CD1c-positive myeloid dendritic cell (primary cell): ENCODE results near the gene NDEL1.

Source experiments
- DNase-seq: peaks from one replicate; pipeline ENCODE4 v3.0.0-alpha.2; 2016; ENCODE audit errors: extremely low spot score

NDEL1 gene

GRCh38 chr17:8413938-8414337 lies 21.7 kb upstream of the NDEL1 start:
- DNase-seq, result no peak

DNA sequence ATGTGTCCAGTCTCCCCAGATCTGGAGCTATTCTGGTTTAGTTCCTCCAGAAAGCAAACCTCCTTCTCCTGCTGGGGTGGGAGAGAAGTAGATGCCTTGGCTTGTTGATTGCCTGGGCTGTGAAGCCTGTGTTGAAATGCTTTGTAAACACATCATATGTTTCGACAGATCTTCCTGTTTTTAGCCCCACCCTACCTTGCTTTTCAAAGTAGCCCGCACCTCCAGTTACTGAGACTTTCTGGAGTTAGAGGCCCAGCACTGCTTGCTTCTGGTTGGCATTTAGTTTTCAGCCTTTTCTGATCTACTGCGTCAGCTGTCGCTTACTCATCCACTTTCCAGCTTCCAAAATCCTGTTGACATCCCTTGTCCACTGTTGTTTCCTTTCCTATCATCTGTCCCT lies 17.9 kb upstream of the NDEL1 start:
- DNase-seq, result peak; percentile 91

GRCh38 chr17:8418471-8418870 lies 17.2 kb upstream of the NDEL1 start:
- no peak for DNase-seq

DNA sequence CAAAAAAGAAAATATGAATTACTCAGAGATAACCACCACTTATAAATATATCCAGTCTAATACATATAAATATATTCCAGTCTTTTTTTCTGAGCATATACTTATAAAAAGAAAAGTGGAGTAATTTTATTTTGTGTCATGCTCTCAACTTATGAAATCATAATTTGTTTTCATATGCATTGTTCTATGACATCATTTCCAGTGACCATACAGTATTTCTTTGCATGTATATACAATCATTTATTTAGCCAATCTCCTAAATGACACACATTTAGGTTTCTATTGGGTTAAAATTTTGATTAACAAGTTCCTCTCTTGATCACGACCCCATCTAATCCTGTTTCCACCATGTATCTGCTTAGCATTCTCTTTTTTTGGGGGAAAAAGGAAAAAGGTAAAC lies 16.4 kb upstream of the NDEL1 start:
- DNase-seq, result no peak

DNA sequence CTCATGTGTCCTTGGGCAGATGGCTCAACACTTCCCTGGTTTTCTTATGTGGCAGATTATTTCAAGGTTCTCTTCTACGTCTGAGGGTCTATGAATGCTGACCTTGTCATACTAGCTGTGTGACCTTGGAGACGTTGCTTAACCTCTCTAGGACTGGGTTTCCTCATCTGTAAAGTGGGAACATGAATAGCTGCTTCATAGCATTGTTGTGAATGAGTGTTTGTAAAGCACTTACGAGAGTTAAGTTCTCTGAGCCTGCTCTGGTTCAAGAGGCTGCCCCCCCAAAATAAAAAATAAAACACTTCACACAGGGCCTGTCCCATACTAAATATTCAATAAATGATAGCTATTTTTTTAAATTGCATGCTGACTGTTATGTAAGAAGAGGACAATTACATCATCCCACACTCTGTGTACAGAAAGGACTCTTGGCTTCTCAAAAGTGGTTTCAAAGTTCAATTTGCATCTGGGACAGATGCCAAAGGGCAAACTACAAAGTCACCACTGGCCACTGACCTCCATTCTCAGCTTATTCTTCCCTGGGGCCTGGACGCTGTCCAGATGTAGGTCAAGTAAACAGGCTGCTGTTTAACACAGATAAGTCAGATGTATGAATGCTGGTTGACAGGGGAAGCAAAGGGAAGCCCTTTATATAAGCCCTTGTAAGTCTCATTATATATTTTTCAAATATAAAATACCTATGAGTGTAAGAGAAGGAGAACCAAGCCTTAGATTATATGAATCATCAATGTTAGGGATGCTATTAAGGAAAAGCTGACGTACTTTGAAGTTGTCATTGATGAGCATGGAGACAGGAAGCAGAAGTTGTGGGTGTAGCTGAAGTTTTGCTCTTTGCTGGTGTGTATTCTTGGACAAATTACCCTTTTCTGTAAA lies 15.4 kb upstream of the NDEL1 start:
- DNase-seq, result peak; percentile 82

- no peak for DNase-seq
Observed at GRCh38 chr17:8421571-8421970, 14.1 kb upstream of the NDEL1 start.

DNA sequence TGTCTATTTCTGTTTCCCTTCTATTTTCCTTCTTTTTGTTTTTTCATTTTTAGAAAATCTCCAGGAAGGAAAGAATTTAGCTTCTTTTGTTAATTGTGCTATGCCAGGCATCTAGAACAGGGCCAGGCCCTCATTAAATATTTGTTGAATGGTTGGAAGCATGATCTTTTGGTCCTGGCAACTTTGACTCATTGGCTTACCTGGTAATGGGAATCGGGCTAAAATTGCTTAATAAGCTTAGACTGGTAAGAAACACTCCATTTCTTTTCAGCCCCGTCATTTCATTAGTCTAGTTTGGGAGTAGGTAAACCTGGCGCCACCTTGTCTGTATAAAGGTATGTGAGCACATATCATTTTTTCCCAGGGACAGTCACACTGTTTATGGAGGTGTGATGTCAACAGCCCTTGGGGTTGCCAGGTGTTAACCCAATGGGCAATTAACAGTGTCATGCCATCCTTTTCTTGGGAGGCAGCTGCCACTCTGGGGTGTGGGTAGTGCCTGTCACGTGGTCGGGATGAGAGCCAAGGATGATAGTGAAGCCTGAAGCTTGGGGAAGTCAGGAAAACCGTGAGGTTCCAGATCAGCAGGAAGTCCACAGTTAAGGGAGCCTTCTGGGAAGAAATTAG lies 9.5 kb upstream of the NDEL1 start:
- no peak for DNase-seq

DNA sequence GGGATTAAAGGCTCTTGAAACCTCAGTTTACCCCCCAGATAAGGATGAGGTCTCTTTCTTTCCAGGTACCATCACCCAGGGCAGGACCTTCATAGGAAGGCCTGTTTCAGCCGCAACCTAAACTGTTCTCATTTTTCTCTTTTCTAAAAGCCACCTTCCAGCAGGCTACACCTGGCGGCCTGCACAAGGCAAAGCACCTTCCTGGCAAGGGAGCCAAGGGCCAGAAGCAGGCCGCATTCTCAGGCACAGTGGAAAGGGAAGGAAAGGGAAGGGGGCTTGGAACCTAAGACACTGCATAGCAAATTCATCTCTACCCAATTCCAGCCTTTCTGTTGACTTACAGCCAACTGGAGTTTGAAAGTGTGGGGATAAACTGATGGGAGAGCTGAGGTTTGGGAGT lies 8.9 kb upstream of the NDEL1 start:
- DNase-seq, result no peak

DNA sequence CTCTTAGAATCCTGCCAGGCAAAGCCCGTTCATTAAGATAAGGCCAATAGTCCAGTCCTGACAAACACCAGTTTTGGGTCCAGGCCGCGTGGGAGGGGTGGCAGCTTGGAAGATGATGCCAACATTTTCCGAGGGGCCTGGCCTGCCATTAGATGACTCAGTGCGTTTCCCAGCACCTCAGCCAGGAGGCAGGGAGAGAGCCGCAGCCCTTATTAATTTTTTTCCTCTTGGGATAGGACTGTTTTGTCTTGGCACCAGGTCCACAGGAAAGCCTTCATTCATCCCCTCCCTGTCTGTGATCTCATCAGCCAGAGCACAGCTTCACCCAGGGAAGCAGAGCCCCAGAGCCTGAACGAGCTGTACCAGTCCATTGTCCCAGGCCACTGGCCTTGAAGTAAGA lies 4.7 kb upstream of the NDEL1 start:
- no peak for DNase-seq

DNA sequence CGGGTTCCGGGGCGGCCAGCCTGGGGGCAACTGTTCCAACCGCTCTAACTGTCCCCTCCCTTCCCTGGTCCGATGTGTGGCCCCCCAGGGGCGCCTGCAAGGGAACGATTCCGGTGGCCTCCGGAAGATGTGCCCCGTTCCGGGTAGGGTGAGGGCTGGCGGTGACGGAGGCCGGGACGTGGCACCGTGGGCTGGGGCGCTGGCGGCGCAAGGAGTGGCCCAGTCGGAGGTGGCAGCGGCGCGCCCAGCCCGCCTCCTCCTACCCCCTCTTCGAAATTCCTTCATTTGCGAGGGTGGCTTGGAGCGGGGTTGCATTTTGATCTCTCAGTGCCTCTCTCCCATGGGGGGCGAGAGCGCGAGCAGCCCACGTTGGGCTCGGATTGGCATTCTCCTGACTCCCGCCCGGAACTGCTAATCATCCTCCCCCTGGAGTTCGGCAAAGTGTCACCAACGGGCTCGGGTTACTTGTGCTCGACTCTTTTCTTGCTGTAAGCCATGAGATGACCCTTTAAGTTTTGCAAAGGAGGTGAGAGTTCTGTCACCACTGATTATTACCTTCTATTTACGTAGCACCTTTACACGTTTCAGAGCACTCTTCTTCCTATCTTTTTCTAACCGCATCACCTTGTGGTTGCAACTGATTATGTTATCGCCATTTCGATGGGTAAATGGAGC lies 622 bp downstream of the NDEL1 start:
- DNase-seq, result peak; percentile 79

- no peak for DNase-seq
Observed at GRCh38 chr17:8436844-8437171, 1.1 kb downstream of the NDEL1 start.

- no peak for DNase-seq
Observed at GRCh38 chr17:8438441-8438840, 2.8 kb downstream of the NDEL1 start.

GRCh38 chr17:8439681-8440080 lies 4.0 kb downstream of the NDEL1 start:
- DNase-seq, result no peak

- DNase-seq, result peak; percentile 55
Observed at GRCh38 chr17:8441690-8442089, 6.0 kb downstream of the NDEL1 start.

- no peak for DNase-seq
Observed at GRCh38 chr17:8442310-8442709, 6.6 kb downstream of the NDEL1 start.

DNA sequence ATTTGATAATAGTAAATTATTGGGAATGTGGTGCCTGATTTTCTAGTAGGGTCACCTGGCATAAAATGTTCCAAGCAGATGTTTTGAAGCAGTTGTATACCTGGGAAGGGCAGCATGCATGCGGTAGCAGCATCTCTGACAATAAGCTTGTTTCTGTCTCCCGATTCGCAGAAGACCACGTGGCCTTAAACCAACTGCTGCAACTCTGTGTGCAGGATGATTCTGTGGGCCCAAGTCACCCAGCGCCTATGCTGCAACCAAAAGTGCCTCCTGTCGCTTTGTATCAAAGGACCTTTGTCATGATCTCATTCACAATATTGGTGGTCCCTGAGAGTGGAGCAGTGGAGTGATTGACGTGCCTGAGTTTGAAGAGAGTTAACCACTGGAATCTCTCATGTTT lies 8.1 kb downstream of the NDEL1 start:
- DNase-seq, result no peak

- DNase-seq, result no peak
Observed at GRCh38 chr17:8444494-8444893, 8.8 kb downstream of the NDEL1 start.

GRCh38 chr17:8445536-8445935 lies 9.9 kb downstream of the NDEL1 start:
- no peak for DNase-seq

DNA sequence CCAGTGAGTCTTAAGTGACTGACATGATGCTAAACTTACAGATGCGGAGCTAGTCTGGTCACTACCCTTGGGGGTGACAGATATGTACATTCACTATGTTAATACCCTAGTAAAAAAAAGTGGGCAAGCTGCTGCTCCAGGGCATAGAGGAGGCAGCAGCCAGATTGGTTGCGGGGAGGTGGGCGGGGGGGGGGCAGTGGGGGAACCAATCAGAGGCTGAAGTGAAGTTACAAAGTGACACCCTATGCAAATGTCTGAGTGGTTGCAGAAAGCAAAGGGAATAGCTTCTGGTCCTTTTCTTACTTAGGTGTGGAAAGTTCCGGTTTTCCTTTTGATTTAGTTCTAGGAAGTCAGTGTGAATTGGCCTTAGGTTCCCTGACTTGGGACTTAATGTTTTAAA lies 12.1 kb downstream of the NDEL1 start:
- no peak for DNase-seq

GRCh38 chr17:8448310-8448709 lies 12.6 kb downstream of the NDEL1 start:
- no peak for DNase-seq

- DNase-seq, result no peak
Observed at GRCh38 chr17:8451933-8452614, 16.4 kb downstream of the NDEL1 start.

DNA sequence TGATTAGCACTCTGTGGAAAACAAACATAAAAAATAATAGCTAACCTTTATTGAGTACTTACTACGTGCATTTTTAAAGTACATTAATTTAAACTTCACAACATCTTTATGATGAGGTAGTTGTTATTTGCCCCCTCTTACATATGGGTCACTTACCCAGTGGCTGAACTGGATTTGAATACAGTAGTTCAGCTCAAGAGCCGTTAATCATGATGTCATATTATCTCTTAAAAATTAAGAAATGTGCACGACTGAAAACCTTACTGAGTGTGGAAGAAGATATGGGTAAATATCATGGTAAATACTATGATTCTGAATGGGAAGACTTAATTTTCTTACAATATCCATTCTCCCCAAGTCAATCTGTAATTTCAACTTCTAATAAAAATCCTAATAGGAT lies 17.6 kb downstream of the NDEL1 start:
- no peak for DNase-seq
